Stimulated activated CD8-positive, alpha-beta memory T cell treated with anti-CD3 and anti-CD28 coated beads, Interleukin-15, amount 100 ng/mL, for 4 hours (primary cell): ENCODE data around the gene STYXL2.

Experiments used
- DNase-seq, 2 donors: peaks; one replicate each; pipeline ENCODE4 v3.0.0-alpha.2; 2020; ENCODE audit warnings: low read depth in 2 of 2

Gene STYXL2

GRCh38 chr1:167135281-167135840 lies 41.5 kb downstream of the STYXL2 start:
- DNase-seq, result no peak

- no peak for DNase-seq
Observed at GRCh38 chr1:167136191-167136614, 42.3 kb downstream of the STYXL2 start.

- DNase-seq, result no peak
Observed at GRCh38 chr1:167136806-167137205, 42.9 kb downstream of the STYXL2 start.

- DNase-seq, result no peak
Observed at GRCh38 chr1:167137332-167137781, 43.5 kb downstream of the STYXL2 start.

GRCh38 chr1:167137793-167138510 lies 44.1 kb downstream of the STYXL2 start:
- no peak for DNase-seq

- DNase-seq, result no peak
Observed at GRCh38 chr1:167138703-167139102, 44.8 kb downstream of the STYXL2 start.

GRCh38 chr1:167141963-167142362 lies 48.1 kb downstream of the STYXL2 start:
- DNase-seq, result no peak
